Measurements from ENCODE around the gene MAP3K3. TPM values are rescaled to one million over a fixed set of nuclear protein-coding genes. Genes with fewer than 3 reads are reported as not detected.

MAP3K3 gene
- total and polyA plus RNA-seq, 2 donors (not counting 1 experiment from before 2014, with no cell fraction given) = 49.1 to 74.7 TPM

- Histone ChIP-seq H3K4me3 (ENCODE audit: control extremely low read depth in 1 of 5, extremely low read depth in 1 of 5, insufficient read depth in 1 of 5, low read depth in 2 of 5, low read length in 4 of 5) (no peak overlapping the region), H3K9ac (ENCODE audit: low read length) (no peak overlapping the region), H3K36me3 (replicated peaks in 1 of 2; ENCODE audit: control extremely low read depth in 1 of 2, control insufficient read depth in 1 of 2, extremely low read depth in 1 of 2, insufficient read depth in 2 of 2, low read length in 1 of 2) (peaks cover 3 to 64% of the 10 kb centered on the region in 2 experiments), H2AFZ (ENCODE audit: insufficient read depth, low read depth, low read length, poor library complexity, severe bottlenecking) (no peak overlapping the region), H3K79me2 (ENCODE audit: control insufficient read depth, insufficient read depth, low read length) (peaks cover 47% of the 10 kb centered on the region), H3K9me3 (ENCODE audit: control extremely low read depth in 1 of 3, control insufficient read depth in 2 of 3, insufficient read depth in 1 of 3, low read length in 2 of 3) (no peaks in the 10 kb centered on the region), H3K4me1 (ENCODE audit: control insufficient read depth in 2 of 2, insufficient read depth in 2 of 2, low read length in 2 of 2) (no peaks in the 10 kb centered on the region), H3K27me3 (replicated peaks in 1 of 4; ENCODE audit: control extremely low read depth in 1 of 4, control insufficient read depth in 3 of 4, insufficient read depth in 4 of 4, low read length in 3 of 4) (no peaks in the 10 kb centered on the region), H4K20me1 (ENCODE audit: control insufficient read depth, insufficient read depth, low read length, poor library complexity, severe bottlenecking) (peaks cover 32% of the 10 kb centered on the region), H3K27ac (ENCODE audit: low read length in 2 of 2) (no peak overlapping the region), H3K4me2 (replicated peaks; ENCODE audit: low read depth, low read length, poor library complexity, severe bottlenecking) (no peak overlapping the region)
- Mint-ChIP-seq H3K27me3 (no peaks in the 10 kb centered on the region), H3K4me3 (no peak overlapping the region), H3K9me3 (ENCODE audit: insufficient read depth) (no peaks in the 10 kb centered on the region), H3K4me1 (peaks cover 20% of the 10 kb centered on the region), H3K27ac (no peak overlapping the region)
- TF ChIP-seq EZH2 (IDR thresholded peaks at IDR 0.05; ENCODE audit: borderline replicate concordance, insufficient read depth, low read depth, low read length, poor library complexity, severe bottlenecking) = no peak
- TF ChIP-seq CTCF (IDR thresholded peaks at IDR 0.05) = no peak
- intact Hi-C loops (cut with micrococcal nuclease) = no loop called here
- DNase-seq (no peak), ATAC-seq (ENCODE audit: low read depth) (no peak)
- POLR2A ChIA-PET = no interaction called here
- CTCF ChIA-PET = interaction anchor here (0.7 kb wide), 1 partner anchor 209 kb away, joined by 3 read pairs; no protein-coding TSS in a partner anchor
Observed at GRCh38 chr17:63633742-63634141, 11.5 kb downstream of the MAP3K3 start.

GRCh38 chr17:63634163-63634562 lies 11.9 kb downstream of the MAP3K3 start:
- 78% methylated on average over 3 of the region's 4 CpGs for WGBS (ENCODE audit: insufficient coverage)
- H3K27me3 Mint-ChIP-seq = no peaks in the 10 kb centered on the region
- H3K4me3 Mint-ChIP-seq = no peak overlapping the region
- H3K4me2 ChIP-seq (replicated peaks; ENCODE audit: low read depth, low read length, poor library complexity, severe bottlenecking) = no peak overlapping the region
- peaks cover 43% of the 10 kb centered on the region for H3K79me2 ChIP-seq (ENCODE audit: control insufficient read depth, insufficient read depth, low read length)
- intact Hi-C loops (cut with micrococcal nuclease) = no loop called here
- H3K4me3 ChIP-seq (ENCODE audit: control extremely low read depth in 1 of 5, extremely low read depth in 1 of 5, insufficient read depth in 1 of 5, low read depth in 2 of 5, low read length in 4 of 5) = no peak overlapping the region
- no peak for TF ChIP-seq EZH2 (IDR thresholded peaks at IDR 0.05; ENCODE audit: borderline replicate concordance, insufficient read depth, low read depth, low read length, poor library complexity, severe bottlenecking)
- TF ChIP-seq CTCF (IDR thresholded peaks at IDR 0.05) = no peak
- peaks cover 28% of the 10 kb centered on the region for H4K20me1 ChIP-seq (ENCODE audit: control insufficient read depth, insufficient read depth, low read length, poor library complexity, severe bottlenecking)
- no peaks in the 10 kb centered on the region for H3K9me3 ChIP-seq (ENCODE audit: control extremely low read depth in 1 of 3, control insufficient read depth in 2 of 3, insufficient read depth in 1 of 3, low read length in 2 of 3)
- ChIA-PET CTCF (no interaction called here), POLR2A (no interaction called here)
- no peaks in the 10 kb centered on the region for H3K9me3 Mint-ChIP-seq (ENCODE audit: insufficient read depth)
- no peak overlapping the region for H2AFZ ChIP-seq (ENCODE audit: insufficient read depth, low read depth, low read length, poor library complexity, severe bottlenecking)
- ATAC-seq (ENCODE audit: low read depth) = no peak
- no peak overlapping the region for H3K27ac Mint-ChIP-seq
- no peak overlapping the region for H3K27ac ChIP-seq (ENCODE audit: low read length in 2 of 2)
- H3K36me3 ChIP-seq (replicated peaks in 1 of 2; ENCODE audit: control extremely low read depth in 1 of 2, control insufficient read depth in 1 of 2, extremely low read depth in 1 of 2, insufficient read depth in 2 of 2, low read length in 1 of 2) = peaks cover 3 to 63% of the 10 kb centered on the region in 2 experiments
- H3K27me3 ChIP-seq (replicated peaks in 1 of 4; ENCODE audit: control extremely low read depth in 1 of 4, control insufficient read depth in 3 of 4, insufficient read depth in 4 of 4, low read length in 3 of 4) = no peaks in the 10 kb centered on the region
- H3K9ac ChIP-seq (ENCODE audit: low read length) = no peak overlapping the region
- peaks cover 20% of the 10 kb centered on the region for H3K4me1 Mint-ChIP-seq
- H3K4me1 ChIP-seq (ENCODE audit: control insufficient read depth in 2 of 2, insufficient read depth in 2 of 2, low read length in 2 of 2) = no peaks in the 10 kb centered on the region
- DNase-seq = no peak
